Measurements from ENCODE around the gene TTLL10.
"Not testable (repeated sequence)": the region's sequence is repeated elsewhere in the genome, so short reads cannot be mapped to it uniquely, and the experiment has no call there.

TTLL10 gene

GRCh38 chr1:1171546-1172340 is 1.9 kb upstream of the TTLL10 start:
- no peak for DNase-seq (ENCODE audit: low spot score)

- DNase-seq (ENCODE audit: low spot score), result no peak
Observed at GRCh38 chr1:1173061-1173792, 453 bp upstream of the TTLL10 start.

GRCh38 chr1:1175221-1176062 is 1.8 kb downstream of the TTLL10 start:
- DNase-seq (ENCODE audit: low spot score), result no peak

- not testable (repeated sequence) for DNase-seq (ENCODE audit: low spot score)
Observed at GRCh38 chr1:1176063-1176761, 2.5 kb downstream of the TTLL10 start.

GRCh38 chr1:1176931-1177330 is 3.3 kb downstream of the TTLL10 start:
- no peak for DNase-seq (ENCODE audit: low spot score)

GRCh38 chr1:1177452-1178206 is 3.9 kb downstream of the TTLL10 start:
- no peak for DNase-seq (ENCODE audit: low spot score)

- no peak for DNase-seq (ENCODE audit: low spot score)
Observed at GRCh38 chr1:1178794-1179331, 5.2 kb downstream of the TTLL10 start.

GRCh38 chr1:1179346-1179982 is 5.8 kb downstream of the TTLL10 start:
- no peak for DNase-seq (ENCODE audit: low spot score)

- no peak for DNase-seq (ENCODE audit: low spot score)
Observed at GRCh38 chr1:1179983-1180861, 6.5 kb downstream of the TTLL10 start.

- DNase-seq (ENCODE audit: low spot score), result no peak
Observed at GRCh38 chr1:1181129-1181937, 7.7 kb downstream of the TTLL10 start.

- DNase-seq (ENCODE audit: low spot score), result no peak
Observed at GRCh38 chr1:1181938-1182410, 8.3 kb downstream of the TTLL10 start.

- no peak for DNase-seq (ENCODE audit: low spot score)
Observed at GRCh38 chr1:1182491-1183220, 9.0 kb downstream of the TTLL10 start.

- no peak for DNase-seq (ENCODE audit: low spot score)
Observed at GRCh38 chr1:1183221-1183747, 9.6 kb downstream of the TTLL10 start.

- no peak for DNase-seq (ENCODE audit: low spot score)
Observed at GRCh38 chr1:1183833-1184775, 10.4 kb downstream of the TTLL10 start.

- DNase-seq (ENCODE audit: low spot score), result no peak
Observed at GRCh38 chr1:1185101-1185765, 11.6 kb downstream of the TTLL10 start.

- DNase-seq (ENCODE audit: low spot score), result no peak
Observed at GRCh38 chr1:1187938-1188337, 14.3 kb downstream of the TTLL10 start.

Data from kidney capillary endothelial cell (primary cell).